Measurements from ENCODE around the gene ZNF492.
A peak's percentile ranks its signal among the peaks of the same experiment; 100 is the strongest.
"Not testable (repeated sequence)": the region's sequence is repeated elsewhere in the genome, so short reads cannot be mapped to it uniquely, and the experiment has no call there.

The ZNF492 gene

GRCh38 chr19:22633706-22634449, at the start of gene ZNF492:
Gene ZNF492 (plus strand): TSS chr19:22634324. CDS start chr19:22653400, 19,076 bp downstream.
- DNase-seq (ENCODE audit: low read depth, low spot score), result peak; percentile 59
- H3K27ac ChIP-seq, result not testable (repeated sequence)

- DNase-seq (ENCODE audit: low read depth, low spot score), result no peak
- no peak overlapping the region for H3K27ac ChIP-seq
Observed at GRCh38 chr19:22595422-22595821, 38.7 kb upstream of the ZNF492 start.

GRCh38 chr19:22595918-22596341, 38.2 kb upstream of the ZNF492 start:
- no peak overlapping the region for H3K27ac ChIP-seq
- no peak for DNase-seq (ENCODE audit: low read depth, low spot score)

- H3K27ac ChIP-seq, result no peak overlapping the region
- DNase-seq (ENCODE audit: low read depth, low spot score), result no peak
Observed at GRCh38 chr19:22600690-22601648, 33.2 kb upstream of the ZNF492 start.

GRCh38 chr19:22601906-22602630, 32.1 kb upstream of the ZNF492 start:
- no peak overlapping the region for H3K27ac ChIP-seq
- DNase-seq (ENCODE audit: low read depth, low spot score), result no peak

GRCh38 chr19:22602631-22603272, 31.4 kb upstream of the ZNF492 start:
- no peak overlapping the region for H3K27ac ChIP-seq
- no peak for DNase-seq (ENCODE audit: low read depth, low spot score)

- no peak overlapping the region for H3K27ac ChIP-seq
- no peak for DNase-seq (ENCODE audit: low read depth, low spot score)
Observed at GRCh38 chr19:22603518-22604440, 30.3 kb upstream of the ZNF492 start.

- H3K27ac ChIP-seq, result no peak overlapping the region
- no peak for DNase-seq (ENCODE audit: low read depth, low spot score)
Observed at GRCh38 chr19:22604571-22605274, 29.4 kb upstream of the ZNF492 start.

- no peak for DNase-seq (ENCODE audit: low read depth, low spot score)
- no peak overlapping the region for H3K27ac ChIP-seq
Observed at GRCh38 chr19:22605275-22606211, 28.6 kb upstream of the ZNF492 start.

- no peak for DNase-seq (ENCODE audit: low read depth, low spot score)
- no peak overlapping the region for H3K27ac ChIP-seq
Observed at GRCh38 chr19:22606212-22606553, 27.9 kb upstream of the ZNF492 start.

- DNase-seq (ENCODE audit: low read depth, low spot score), result no peak
- H3K27ac ChIP-seq, result no peak overlapping the region
Observed at GRCh38 chr19:22606954-22607652, 27.0 kb upstream of the ZNF492 start.

GRCh38 chr19:22607653-22608430, 26.3 kb upstream of the ZNF492 start:
- DNase-seq (ENCODE audit: low read depth, low spot score), result no peak
- H3K27ac ChIP-seq, result no peak overlapping the region

- DNase-seq (ENCODE audit: low read depth, low spot score), result no peak
- H3K27ac ChIP-seq, result no peak overlapping the region
Observed at GRCh38 chr19:22608441-22608840, 25.7 kb upstream of the ZNF492 start.

GRCh38 chr19:22609630-22610029, 24.5 kb upstream of the ZNF492 start:
- no peak overlapping the region for H3K27ac ChIP-seq

GRCh38 chr19:22610121-22610520, 24.0 kb upstream of the ZNF492 start:
- no peak overlapping the region for H3K27ac ChIP-seq
- no peak for DNase-seq (ENCODE audit: low read depth, low spot score)

More at GRCh38 chr19:22609630-22610029, 24.5 kb upstream of the ZNF492 start:
- DNase-seq (ENCODE audit: low read depth, low spot score), result no peak

- no peak overlapping the region for H3K27ac ChIP-seq
- no peak for DNase-seq (ENCODE audit: low read depth, low spot score)
Observed at GRCh38 chr19:22612316-22612715, 21.8 kb upstream of the ZNF492 start.

Measured in epithelial cell of prostate (primary cell).